HG02588 (cell line): ENCODE results near the gene ROPN1.
"Not testable (repeated sequence)": the region's sequence is repeated elsewhere in the genome, so short reads cannot be mapped to it uniquely, and the experiment has no call there.

Experiments
- ATAC-seq: cut with Tn5 transposase; IDR thresholded peaks from one replicate; pipeline ENCODE4 v1.9.1; 2021; ENCODE audit warnings: mild to moderate bottlenecking, moderate library complexity; ENCODE audit not compliant: unreplicated experiment

Gene ROPN1

GRCh38 chr3:124001366-124001765, 9.4 kb upstream of the ROPN1 start:
- ATAC-seq: not testable (repeated sequence)

GRCh38 chr3:123997543-123997942, 5.6 kb upstream of the ROPN1 start:
- no peak for ATAC-seq

- no peak for ATAC-seq
These were observed 1.9 kb upstream of the ROPN1 start for GRCh38 chr3:123993818-123994217.

- no peak for ATAC-seq
These were observed 5.5 kb downstream of the ROPN1 start for GRCh38 chr3:123986427-123986826.

- no peak for ATAC-seq
These were observed 7.0 kb downstream of the ROPN1 start for GRCh38 chr3:123984957-123985356.

- ATAC-seq: no peak
These were observed 7.6 kb downstream of the ROPN1 start for GRCh38 chr3:123984350-123984749.

- ATAC-seq: not testable (repeated sequence)
These were observed 10.6 kb downstream of the ROPN1 start for GRCh38 chr3:123981317-123981716.

- no peak for ATAC-seq
These were observed 11.4 kb downstream of the ROPN1 start for GRCh38 chr3:123980539-123980938.

GRCh38 chr3:123979525-123980501, 12.1 kb downstream of the ROPN1 start:
- ATAC-seq: not testable (repeated sequence)

- not testable (repeated sequence) for ATAC-seq
These were observed 15.0 kb downstream of the ROPN1 start for GRCh38 chr3:123976904-123977303.

GRCh38 chr3:123976181-123976898, 15.6 kb downstream of the ROPN1 start:
- ATAC-seq: not testable (repeated sequence)

- not testable (repeated sequence) for ATAC-seq
These were observed 16.9 kb downstream of the ROPN1 start for GRCh38 chr3:123975030-123975429.

GRCh38 chr3:123971406-123971805, 20.5 kb downstream of the ROPN1 start:
- no peak for ATAC-seq

- ATAC-seq: not testable (repeated sequence)
These were observed 24.7 kb downstream of the ROPN1 start for GRCh38 chr3:123967260-123967659.

GRCh38 chr3:123966799-123967198, 25.1 kb downstream of the ROPN1 start:
- not testable (repeated sequence) for ATAC-seq

GRCh38 chr3:123964793-123965192, 27.1 kb downstream of the ROPN1 start:
- ATAC-seq: not testable (repeated sequence)

- ATAC-seq: no peak
These were observed 30.4 kb downstream of the ROPN1 start for GRCh38 chr3:123961508-123961856.

GRCh38 chr3:123960781-123961507, 31.0 kb downstream of the ROPN1 start, which contains the start of gene CCDC14:
CCDC14 (minus strand) TSS chr3:123961229; CDS start chr3:123961173, 56 bp downstream.
- ATAC-seq: peak; percentile 86

- peak; percentile 80 for ATAC-seq
These were observed 38.2 kb downstream of the ROPN1 start for GRCh38 chr3:123953735-123954134.

- no peak for ATAC-seq
These were observed 38.9 kb downstream of the ROPN1 start for GRCh38 chr3:123952844-123953520.
